ENCODE results near the gene OSBPL2.

DNA sequence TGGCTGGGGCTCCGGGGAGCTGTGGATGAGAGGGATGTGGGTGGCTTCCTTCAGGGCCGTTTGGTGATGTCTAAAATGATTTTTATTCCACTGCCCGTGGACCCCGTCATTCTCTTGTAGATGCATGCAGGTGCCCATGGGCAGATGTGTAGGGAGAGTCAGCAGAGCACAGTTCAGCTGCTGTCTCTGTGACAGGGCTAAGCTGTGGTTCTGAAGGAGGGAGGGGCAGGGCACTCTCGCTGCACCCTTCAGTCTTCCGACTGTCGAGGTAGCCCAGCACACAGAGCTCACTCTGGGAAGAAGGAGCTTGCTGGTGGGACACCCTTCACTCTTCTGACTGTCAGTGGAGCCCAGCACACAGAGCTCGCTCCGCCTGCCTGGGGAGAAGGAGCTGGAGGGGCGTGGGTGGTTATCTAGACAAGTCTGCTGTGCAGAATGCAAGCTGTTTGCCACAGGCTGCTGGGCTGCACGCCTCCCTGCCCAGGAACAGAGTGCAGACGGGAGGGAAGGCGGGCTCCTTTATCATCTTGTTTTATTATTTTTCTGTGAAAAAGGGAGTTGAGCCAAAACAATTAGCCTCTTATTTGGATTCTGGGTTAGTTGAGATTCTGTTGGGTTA, 36.1 kb downstream of the OSBPL2 start:
- no peak for TF ChIP-seq POLR2A (IDR thresholded peaks at IDR 0.05; ENCODE audit: low read depth, low read length)
- TF ChIP-seq TAF1 (IDR thresholded peaks at IDR 0.05; ENCODE audit: low read depth, low read length) = no peak
- TF ChIP-seq POLR2AphosphoS5 (IDR thresholded peaks at IDR 0.05; ENCODE audit: low read depth, low read length) = no peak
- TF ChIP-seq SPI1 (IDR thresholded peaks at IDR 0.05; ENCODE audit: low read depth, low read length) = no peak

Data from GM12891 (cell line).